ENCODE results near the gene FBXO3.

- TF ChIP-seq POLR2AphosphoS5 (IDR thresholded peaks at IDR 0.05; ENCODE audit: low read depth, low read length): no peak
- no peak for TF ChIP-seq POLR2A (IDR thresholded peaks at IDR 0.05; ENCODE audit: low read depth, low read length)
- TF ChIP-seq TAF1 (IDR thresholded peaks at IDR 0.05; ENCODE audit: low read depth, low read length): no peak
- TF ChIP-seq SPI1 (IDR thresholded peaks at IDR 0.05; ENCODE audit: low read depth, low read length): no peak
- no peak for TF ChIP-seq PAX5 (IDR thresholded peaks at IDR 0.05; ENCODE audit: insufficient read depth, low read length, severe bottlenecking)
- TF ChIP-seq POU2F2 (IDR thresholded peaks at IDR 0.05; ENCODE audit: low read depth, low read length): no peak
These were observed 69.9 kb downstream of the FBXO3 start for GRCh38 chr11:33704240-33705002.

Measured in GM12891 (cell line).